NCI-H146 treated with DMSO at 0.1 percent for 48 hours (cell line): Measurements from ENCODE around the gene MMP25.
A peak's percentile ranks its signal among the peaks of the same experiment; 100 is the strongest.

Source experiments
- DNase-seq: peaks from one replicate; lab custom pipeline; 2025; ENCODE audit not compliant: unreplicated experiment; lab: John Stamatoyannopoulos, UW

The MMP25 gene

GRCh38 chr16:3015865-3016521, 30.4 kb upstream of the MMP25 start:
- no peak for DNase-seq

- no peak for DNase-seq
Observed at GRCh38 chr16:3017344-3017743, 29.0 kb upstream of the MMP25 start.

GRCh38 chr16:3017794-3018506, 28.4 kb upstream of the MMP25 start, which contains the start of gene CLDN6:
TSS of gene CLDN6 (minus strand) at chr16:3018183. CDS start at chr16:3016021, 2,162 bp downstream.
- no peak for DNase-seq

- no peak for DNase-seq
Observed at GRCh38 chr16:3019594-3020246, 26.6 kb upstream of the MMP25 start.

GRCh38 chr16:3020247-3020603, 26.1 kb upstream of the MMP25 start, which contains the start of gene TNFRSF12A:
TSS of gene TNFRSF12A (plus strand) at chr16:3020368. CDS start at chr16:3020398, 30 bp downstream.
- DNase-seq: peak; percentile 29

GRCh38 chr16:3020604-3021448, 25.5 kb upstream of the MMP25 start:
- DNase-seq: no peak

- DNase-seq: no peak
Observed at GRCh38 chr16:3021449-3022207, 24.7 kb upstream of the MMP25 start.

GRCh38 chr16:3022208-3022683, 24.1 kb upstream of the MMP25 start:
- no peak for DNase-seq

- no peak for DNase-seq
Observed at GRCh38 chr16:3022684-3023414, 23.5 kb upstream of the MMP25 start.

- DNase-seq: no peak
Observed at GRCh38 chr16:3023415-3023668, 23.0 kb upstream of the MMP25 start.

GRCh38 chr16:3023669-3024478, 22.5 kb upstream of the MMP25 start, which contains the start of the genes HCFC1R1 and THOC6:
TSS of gene HCFC1R1 (minus strand) at chr16:3023942. CDS start at chr16:3023941, 1 bp downstream.
TSS of gene THOC6 (plus strand) at chr16:3024035. CDS start at chr16:3024327, 292 bp downstream.
- DNase-seq: peak; percentile 93

- DNase-seq: no peak
Observed at GRCh38 chr16:3025032-3026002, 21.0 kb upstream of the MMP25 start.

GRCh38 chr16:3026003-3026378, 20.4 kb upstream of the MMP25 start:
- DNase-seq: no peak

GRCh38 chr16:3026609-3027488, 19.5 kb upstream of the MMP25 start:
- DNase-seq: no peak

- DNase-seq: no peak
Observed at GRCh38 chr16:3027489-3027795, 18.9 kb upstream of the MMP25 start.

- DNase-seq: peak; percentile 74
Observed at GRCh38 chr16:3027983-3028715, 18.2 kb upstream of the MMP25 start.
